Stimulated activated CD8-positive, alpha-beta memory T cell treated with anti-CD3 and anti-CD28 coated beads, Interleukin-2, amount 100 ng/mL, for 1 hour (primary cell): Measurements from ENCODE around the gene EPG5.

ENCODE experiments used
- DNase-seq, 2 donors: peaks; one replicate each; pipeline ENCODE4 v3.0.0-alpha.2; 2020; ENCODE audit warnings: low read depth in 2 of 2

EPG5 gene

GRCh38 chr18:45802814-45803492 lies 164.2 kb downstream of the EPG5 start:
- DNase-seq: no peak

DNA sequence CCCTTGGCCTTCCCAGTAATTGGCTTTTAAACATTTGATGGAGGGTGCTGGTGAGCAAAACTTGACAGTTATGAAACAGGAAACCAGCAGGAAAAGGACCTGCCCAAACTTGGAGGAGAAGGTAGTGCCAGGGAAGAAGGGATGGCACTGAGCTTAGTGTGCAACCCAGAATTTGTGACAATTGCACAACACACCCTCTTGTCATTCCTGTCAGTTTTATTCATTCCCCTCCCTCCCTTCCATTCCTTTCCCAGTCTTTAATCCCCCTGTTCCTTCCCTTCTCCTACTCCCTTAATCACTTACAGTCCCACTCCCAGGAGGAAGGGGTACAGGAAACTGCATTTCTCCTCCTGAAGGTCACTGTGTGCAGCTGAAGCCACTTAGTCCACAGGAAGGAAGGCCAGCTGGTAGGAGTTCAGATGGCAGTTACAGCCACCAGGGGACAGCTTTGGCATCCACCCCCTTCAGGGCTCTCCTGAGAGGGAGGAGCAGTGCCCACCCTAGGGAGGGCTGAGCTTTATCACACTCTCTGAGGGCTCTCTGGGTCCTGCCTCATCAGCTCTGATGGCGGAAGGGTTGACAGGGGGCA lies 165.6 kb downstream of the EPG5 start:
- no peak for DNase-seq
